Activated gamma-delta T cell (primary cell): Measurements from ENCODE around the gene GNGT2.

ENCODE experiments used
- DNase-seq: peaks from one replicate; lab custom pipeline; 2025; lab: John Stamatoyannopoulos, UW

GNGT2 gene

DNA sequence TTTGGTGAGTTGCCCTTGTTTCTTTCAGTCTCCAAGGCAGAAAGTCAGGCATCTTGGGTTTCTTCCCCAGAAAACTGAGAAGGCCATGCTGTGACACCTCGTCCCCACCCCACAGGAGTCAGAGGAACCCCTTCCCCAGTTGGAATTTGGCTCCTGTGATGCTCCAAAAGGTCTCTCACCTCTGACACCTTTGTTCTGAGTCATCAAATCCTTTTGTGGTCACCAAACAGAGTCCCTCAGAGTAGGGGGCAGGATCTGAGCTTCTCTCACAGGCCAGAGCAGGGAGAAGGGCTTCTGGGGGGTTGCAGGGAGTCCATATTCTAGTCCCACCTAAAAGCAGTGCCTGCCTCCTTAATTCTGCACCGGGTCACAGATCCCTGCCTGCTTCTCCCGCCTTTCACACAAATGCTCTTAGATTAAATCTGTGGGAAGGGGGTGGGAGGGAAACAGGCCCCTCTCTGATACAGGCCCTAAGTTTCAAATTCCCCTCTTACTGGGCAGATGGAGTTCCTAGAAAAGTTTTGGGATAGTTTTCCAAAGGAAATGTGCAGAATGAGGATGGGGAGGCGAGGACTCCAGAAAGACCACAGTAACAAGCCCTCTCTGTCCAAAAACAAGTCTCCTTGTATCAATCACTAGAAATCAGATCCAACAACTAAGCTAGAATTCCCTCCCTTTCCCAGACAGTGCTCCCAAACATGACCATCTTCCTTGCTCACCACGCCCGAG is 18.9 kb upstream of the GNGT2 start:
- no peak for DNase-seq

GRCh38 chr17:49227436-49228261 is 17.3 kb upstream of the GNGT2 start:
- DNase-seq = no peak

GRCh38 chr17:49226771-49227435 is 16.5 kb upstream of the GNGT2 start:
- no peak for DNase-seq

DNA sequence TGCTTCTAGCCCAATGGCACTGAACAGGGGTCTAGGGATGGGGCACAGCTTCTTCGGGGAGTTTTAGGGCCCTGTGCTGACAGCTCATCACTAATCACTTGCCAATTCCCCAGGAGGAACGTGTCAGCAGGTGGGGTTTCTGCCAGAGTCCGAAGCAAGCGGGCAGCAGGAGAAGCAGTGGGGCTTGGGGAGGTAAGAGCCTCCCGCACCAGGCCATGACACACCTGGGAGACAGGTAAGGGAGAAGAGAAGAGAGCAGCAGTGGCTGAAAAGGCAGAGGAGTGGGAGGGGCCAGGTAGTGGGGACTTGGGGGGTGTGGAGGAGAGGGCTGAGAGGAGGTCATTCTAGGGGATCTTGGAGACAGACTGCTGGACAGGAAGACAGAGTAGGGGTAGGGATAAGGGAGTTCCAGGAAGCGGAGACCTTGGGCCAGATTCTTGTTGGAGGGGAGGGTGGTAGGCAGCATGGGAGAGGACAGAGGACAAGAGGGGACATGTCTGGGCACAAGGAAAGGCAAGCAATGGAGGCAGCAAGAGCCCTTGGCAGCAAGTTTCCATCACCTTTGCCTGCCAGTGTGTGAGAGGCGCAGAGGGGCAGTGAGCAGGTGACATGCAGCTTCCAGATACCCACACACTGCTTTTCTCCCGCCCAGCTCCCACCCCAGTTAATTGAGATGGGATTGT is 15.3 kb upstream of the GNGT2 start:
- DNase-seq = no peak

DNA sequence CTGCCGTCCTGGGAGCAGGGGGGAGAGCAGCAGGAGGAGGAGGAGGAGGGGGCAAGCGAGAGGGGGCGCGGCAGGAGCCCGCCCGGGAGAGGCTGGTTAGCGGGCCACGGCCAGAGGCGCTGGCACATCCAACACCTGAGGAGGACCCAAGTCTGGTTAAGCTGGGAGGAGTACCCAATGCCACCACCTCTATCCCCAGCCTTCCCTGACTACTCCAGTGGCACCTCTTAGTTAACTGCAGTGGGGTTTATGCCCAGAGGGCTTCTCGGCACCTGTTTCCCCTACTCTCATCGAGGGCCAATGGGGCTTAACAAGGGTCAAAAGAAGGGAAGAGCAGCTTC is 14.6 kb upstream of the GNGT2 start:
- DNase-seq = no peak

DNA sequence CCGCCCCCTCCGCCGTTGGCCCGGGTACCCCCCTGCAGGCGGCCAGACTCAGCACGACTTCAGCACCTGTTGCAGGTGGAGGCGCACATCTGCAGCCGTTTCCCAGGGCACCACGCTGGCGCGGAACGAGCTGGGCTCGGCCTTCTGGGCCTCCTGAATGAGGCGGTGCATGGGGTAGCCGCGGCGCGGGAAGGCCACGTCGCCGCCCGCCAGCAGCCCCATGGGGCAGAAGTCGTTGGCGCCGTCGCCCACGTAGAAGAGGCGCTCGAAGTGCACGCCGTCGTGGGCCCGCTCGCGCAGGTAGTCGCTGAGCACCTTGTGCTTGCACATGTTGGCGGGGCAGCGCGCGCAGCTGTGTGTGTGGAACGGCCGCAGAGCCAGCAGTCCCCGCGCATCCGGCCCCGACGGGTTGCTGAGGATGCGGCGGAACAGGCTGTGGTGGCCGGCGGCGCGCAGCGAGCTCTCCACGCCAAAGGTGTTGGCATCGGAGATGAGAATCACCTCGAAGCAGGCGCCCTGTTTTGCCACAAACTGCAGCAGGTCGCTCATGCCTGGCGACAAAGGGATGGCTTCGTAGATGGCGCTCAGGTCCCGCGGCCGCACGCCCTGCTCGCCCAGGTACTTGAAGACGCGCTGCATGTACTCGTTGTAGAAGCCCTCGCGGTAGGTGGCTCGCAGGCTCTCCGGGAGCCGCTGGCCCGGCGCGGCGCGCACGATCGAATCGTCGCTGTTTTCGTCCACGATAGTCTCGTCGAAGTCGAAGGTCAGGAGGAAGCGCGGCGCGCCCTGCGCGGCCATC is 14.0 kb upstream of the GNGT2 start:
- DNase-seq = peak; percentile 69

DNA sequence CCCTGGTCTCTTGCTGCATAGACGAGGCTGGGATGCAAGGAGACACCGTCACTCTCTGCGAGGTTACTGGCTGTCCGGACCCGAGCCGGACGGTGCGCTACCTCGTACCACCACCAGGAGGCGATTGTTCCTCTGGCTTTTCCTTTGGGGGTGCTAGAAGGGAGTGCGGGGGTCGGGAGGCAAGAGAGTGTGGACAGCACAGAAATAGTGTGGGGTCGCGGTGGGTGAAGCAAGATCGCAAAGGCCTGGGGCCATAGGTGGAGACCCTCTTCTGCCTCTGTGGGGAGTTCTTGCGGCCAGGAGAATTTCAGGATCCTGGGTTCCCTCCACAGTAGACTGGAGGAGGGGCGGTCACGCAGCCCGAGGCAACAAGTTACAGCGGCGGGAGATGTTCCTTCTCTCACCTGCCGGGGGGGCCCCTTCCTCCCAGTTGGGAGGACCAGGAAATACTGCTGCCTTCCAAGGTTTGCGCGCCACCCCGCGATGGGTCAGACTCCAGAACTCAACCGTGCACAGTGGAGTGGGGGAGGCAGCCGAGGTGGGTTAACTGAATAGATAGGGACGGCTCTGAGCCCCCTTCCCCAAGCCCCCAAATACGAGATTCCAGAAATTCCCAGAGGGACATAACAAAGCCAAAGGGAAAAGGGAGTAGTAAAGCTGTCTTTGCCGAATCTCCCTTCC is 13.3 kb upstream of the GNGT2 start:
- DNase-seq = peak; percentile 22

GRCh38 chr17:49223168-49223516 is 12.8 kb upstream of the GNGT2 start:
- DNase-seq = no peak

DNA sequence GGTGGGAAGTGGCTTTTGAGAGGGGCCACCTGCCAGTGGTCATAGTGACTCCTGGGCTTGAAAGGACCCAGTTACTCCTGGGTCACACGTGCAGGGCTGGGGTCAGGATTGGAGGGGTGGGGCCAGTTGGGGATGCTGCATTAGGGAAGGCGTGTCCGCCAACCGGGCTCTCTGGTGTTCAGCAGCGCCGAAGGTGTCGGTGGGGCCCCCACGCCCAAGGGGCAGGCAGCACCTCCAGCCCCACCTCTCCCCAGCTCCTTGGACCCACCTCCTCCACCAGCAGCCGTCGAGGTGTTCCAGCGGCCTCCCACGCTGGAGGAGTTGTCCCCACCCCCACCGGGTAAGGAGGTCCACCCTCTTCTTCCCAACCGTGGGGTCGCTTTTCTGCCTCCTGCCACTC is 9.6 kb upstream of the GNGT2 start:
- DNase-seq = no peak

GRCh38 chr17:49218941-49219913 is 8.9 kb upstream of the GNGT2 start:
- peak; percentile 39 for DNase-seq

DNA sequence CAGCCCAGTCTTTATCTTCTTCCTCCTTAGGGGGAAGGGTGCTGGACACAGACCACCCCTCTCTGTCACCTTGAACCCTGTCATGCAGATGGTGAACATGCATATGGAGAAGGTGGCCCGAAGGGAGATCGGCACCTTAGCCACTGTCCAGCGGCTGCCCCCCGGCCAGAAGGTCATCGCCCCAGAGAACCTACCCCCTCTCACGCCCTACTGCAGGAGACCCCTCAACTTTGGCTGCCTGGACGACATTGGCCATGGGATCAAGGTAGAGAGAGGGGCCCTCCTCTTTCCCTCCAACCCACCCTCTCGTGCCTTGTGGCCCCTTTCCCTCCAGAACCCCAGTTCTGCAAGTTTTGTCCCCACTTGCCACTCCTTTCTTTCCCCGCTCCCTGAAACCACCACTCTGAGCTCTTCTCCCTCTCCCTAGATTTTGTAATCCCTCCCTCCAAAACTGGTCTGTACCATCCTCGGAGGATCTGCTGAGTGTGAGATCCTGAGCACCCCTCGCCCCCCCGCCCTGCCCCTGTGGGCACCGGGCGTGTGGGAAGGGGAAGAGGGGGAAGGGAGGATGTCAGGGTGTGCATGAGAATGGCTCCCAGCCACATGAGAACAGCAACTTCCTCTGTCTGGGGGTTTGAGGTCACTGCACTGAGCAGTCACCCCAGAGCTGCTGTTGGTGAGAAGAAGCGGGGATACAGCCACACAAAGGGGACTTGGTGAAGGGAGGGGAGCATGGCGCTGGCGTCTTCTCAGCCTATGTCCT is 7.5 kb upstream of the GNGT2 start:
- peak; percentile 59 for DNase-seq

DNA sequence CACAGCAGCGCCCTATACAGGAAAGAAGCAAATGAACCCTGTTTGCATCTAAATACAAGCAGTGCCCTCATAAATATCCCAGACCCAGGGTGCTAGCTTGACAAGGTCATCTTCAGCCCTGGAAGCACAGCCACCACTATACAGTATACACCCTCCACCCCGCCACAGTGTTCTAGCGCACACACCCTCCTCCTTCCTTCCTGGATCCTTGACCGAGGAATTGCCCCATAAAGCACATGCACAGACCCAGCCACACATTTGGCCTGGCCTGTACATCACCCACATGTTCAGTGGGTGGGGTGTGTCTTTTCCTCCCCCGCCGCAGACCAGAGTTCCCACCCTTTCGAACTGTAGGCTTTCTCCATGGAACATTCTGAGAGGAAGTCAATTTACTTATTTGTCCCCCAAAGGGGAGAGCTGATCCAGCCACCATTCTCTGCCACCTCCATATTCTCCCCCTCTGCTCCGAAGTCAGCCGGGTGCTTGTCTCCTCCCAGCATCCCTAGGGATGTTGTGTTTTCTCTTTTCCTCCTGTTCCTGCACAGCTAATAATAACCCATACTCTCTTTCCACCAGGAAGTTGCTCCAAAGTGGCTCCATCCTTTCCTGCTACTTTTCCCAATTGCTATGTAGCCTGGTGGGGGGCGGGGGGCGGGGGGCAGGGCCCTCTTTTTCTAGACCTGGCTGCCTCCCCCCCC is 6.7 kb upstream of the GNGT2 start:
- no peak for DNase-seq

DNA sequence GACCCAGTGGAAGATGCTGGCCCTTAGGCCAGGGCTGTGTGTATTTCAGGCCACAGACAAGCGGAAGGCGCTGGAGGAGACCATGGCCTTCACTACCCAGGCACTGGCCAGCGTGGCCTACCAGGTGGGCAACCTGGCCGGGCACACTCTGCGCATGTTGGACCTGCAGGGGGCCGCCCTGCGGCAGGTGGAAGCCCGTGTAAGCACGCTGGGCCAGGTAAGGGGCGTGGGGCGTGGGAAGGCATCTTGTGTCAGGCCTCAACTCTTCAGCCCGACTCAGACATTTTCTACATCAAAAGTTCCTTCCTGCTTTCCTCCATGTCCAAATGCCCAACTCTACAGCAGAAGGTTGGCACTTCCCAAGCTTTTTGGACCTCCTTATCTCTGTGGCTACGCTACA is 6.1 kb upstream of the GNGT2 start:
- no peak for DNase-seq

GRCh38 chr17:49214676-49215360 is 4.4 kb upstream of the GNGT2 start:
- no peak for DNase-seq

DNA sequence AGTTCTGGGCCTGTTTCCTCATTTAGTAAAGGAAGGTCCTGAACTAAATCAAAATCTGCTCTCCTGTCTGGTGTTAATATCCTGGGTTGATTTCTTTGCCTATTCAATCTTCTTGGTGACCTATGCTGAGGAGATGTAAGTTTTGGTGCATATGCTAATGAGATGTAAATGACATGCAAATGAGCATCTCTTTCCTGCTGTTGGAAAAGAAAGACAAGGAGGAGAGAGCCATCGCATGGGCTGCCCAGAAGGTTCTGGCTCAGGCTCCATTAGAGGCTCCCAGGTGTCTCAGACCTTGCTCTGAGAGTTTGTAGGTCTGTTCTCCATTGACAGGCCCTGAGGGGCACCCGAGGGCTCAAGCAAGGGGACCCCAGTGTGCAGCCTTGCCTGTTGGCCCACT is 3.5 kb upstream of the GNGT2 start:
- DNase-seq = no peak

DNA sequence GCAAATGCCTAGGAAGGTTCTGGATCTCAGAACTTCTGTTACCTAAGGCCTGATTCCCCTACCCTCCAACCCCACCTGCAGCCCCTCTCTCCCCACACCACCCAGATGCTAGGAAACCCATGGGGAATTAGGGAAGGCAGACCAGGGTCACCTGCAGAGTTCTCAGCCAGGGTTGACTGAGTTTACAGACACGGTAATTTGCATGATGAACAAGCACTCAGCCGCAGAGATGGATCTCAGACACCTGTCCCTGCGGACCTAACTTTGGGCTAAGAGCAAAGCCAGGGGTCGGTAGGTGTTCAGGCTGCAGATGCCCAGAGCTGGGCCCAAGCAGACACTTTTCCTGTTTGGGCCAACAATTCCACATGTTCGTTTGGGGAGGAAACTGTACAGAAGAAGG is 3.0 kb upstream of the GNGT2 start:
- no peak for DNase-seq

DNA sequence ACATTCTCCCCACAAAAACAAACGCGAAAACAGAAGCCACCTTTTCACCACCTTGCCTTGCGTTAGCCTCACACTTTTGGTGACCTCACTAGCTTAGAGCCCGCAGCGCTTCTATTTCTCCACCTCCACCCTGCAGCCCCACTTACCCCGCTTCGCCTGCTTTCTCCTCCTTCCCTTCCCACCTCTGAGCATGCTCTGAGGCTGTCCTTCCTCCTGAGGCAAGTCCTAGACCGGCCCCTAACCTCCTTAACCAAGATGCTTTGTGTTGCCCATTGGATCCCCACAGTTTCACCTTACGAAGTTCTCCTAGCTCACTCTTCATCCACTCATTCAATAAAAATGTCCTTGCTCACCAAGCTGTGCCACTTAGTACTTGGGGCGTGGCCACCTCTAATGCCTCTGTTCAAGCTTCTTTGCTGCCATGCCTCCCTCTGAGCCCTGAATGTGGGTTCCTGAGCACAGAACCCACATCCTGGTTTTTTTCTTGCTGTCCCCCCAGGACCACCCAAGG is 1.3 kb downstream of the GNGT2 start:
- DNase-seq = no peak

DNA sequence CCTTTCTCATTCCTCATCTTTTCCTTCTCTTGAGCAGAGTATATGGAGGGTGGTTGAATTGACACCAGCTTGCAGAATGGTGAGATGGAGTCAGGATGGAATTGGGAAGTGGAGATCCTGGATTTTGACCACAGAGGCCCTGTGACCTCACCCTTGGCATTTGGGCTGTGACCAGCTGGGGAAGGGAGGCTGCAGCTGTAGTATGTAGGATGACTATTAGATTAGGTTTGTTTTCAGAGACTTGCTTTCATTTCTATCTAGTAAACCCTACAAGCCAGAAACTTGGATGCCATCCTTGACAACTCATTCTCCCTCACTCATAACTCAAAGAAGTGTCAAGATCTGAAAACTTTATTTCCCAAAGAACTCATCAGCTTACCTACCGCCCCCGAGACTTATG is 5.9 kb downstream of the GNGT2 start:
- no peak for DNase-seq
